Measurements from ENCODE around the gene RAB17. TPM values are rescaled to one million over a fixed set of nuclear protein-coding genes. Genes with fewer than 3 reads are reported as not detected.
"Not testable (repeated sequence)": the region's sequence is repeated elsewhere in the genome, so short reads cannot be mapped to it uniquely, and the experiment has no call there.

RAB17 gene
- total RNA-seq, 1 donor from 2014 or later: 49.9 TPM

DNA sequence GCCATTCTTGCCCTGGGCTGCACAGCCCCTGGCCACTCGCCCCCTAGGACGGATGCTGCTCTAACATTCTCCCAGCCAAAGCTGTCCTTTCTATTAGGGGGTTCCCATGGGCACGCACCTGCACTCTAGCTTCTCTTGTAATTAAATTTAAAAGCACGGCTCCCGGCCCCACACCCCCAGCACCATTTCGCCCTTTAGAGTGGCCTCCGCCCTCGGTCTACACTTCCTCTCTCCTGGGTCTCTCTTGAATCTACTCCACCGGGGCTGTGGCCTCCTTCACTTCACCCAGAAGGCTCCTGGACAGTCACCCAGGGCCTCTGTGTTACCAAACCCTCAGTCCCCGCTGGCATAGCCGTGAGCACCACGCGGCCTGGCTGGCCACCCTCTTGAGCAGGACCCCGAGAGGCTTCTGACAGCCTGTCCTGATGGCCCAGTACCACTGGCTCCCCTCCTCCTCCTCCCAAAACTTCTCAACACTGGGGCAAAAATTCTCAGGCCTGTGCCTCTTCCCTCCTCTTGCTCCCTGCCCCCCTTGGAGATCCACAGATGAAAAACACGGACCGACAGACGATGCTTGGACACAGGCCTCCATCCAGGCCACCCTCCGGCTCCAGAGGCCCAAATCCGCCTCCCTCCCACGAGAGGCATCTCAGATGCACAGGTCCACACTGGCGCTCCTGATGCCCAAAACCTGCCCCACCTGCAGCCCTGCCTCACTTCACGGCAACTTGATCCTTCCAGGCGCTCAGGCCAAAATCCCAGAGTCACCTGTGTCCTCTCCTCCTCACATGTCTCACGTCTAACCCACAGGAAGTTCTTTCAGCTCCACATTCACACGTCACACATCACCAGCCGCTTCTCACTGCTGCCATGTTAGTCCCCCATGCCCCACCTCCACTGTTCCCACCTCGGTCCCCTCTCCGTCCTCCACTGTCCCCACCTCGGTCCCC is 6.9 kb upstream of the RAB17 start:
- Mint-ChIP-seq H3K4me1 (ENCODE audit: low read depth) (peaks cover 25% of the 10 kb centered on the region), H3K27ac (no peak overlapping the region), H3K27me3 (peaks cover 53% of the 10 kb centered on the region), H3K4me3 (ENCODE audit: low read depth) (no peak overlapping the region), H3K9me3 (ENCODE audit: low read depth) (no peaks in the 10 kb centered on the region), H3K36me3 (ENCODE audit: insufficient read depth) (no peaks in the 10 kb centered on the region)
- TF ChIP-seq CTCF (IDR thresholded peaks at IDR 0.05; ENCODE audit: unreplicated experiment): no peak
- DNase-seq (ENCODE audit: low spot score, unreplicated experiment): no peak

GRCh38 chr2:237596520-237597195 is 6.1 kb upstream of the RAB17 start:
- Mint-ChIP-seq H3K27ac (no peak overlapping the region), H3K9me3 (ENCODE audit: low read depth) (no peaks in the 10 kb centered on the region), H3K4me1 (ENCODE audit: low read depth) (peaks cover 19% of the 10 kb centered on the region)

DNA sequence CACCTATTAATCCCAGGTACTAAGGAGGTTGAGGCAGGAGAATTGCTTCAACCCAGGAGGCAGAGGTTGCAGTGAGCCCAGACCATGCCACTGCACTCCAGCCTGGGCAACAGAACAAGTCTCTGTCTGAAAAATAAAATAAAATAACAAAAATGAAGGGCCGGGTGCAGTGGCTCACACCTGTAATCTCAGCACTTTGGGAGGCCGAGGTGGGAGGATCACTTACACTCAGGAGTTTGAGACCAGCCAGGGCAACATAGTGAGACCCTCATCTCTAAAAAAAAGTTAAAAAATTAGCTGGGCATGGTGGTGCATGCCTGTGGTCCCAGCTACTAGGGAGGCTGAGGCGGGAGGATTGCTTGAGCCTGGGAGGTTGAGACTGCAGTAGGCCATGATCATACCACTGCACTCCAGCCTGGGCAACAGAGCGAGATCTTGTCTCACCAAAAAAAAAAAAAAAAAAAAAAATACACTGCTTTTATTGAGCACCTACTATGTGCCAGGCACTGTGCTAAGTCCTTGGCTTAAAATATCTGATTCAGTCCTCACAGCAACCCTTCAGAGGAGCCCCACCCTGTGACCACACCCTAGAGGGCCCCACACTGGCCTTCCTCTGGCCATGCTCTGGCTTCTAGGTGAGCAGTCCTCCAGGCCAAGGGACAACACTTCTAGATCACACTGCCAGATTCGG is 5.4 kb upstream of the RAB17 start:
- peaks cover 44% of the 10 kb centered on the region for H3K27me3 Mint-ChIP-seq
- DNase-seq (ENCODE audit: low spot score, unreplicated experiment); H3K4me3 Mint-ChIP-seq (ENCODE audit: low read depth); H3K9me3 Mint-ChIP-seq (ENCODE audit: low read depth); H3K27ac Mint-ChIP-seq; H3K36me3 Mint-ChIP-seq (ENCODE audit: insufficient read depth): not testable (repeated sequence)
- peaks cover 22% of the 10 kb centered on the region for H3K4me1 Mint-ChIP-seq (ENCODE audit: low read depth)

More at GRCh38 chr2:237596520-237597195, 6.1 kb upstream of the RAB17 start:
- DNase-seq (ENCODE audit: low spot score, unreplicated experiment): no peak
- no peak for TF ChIP-seq CTCF (IDR thresholded peaks at IDR 0.05; ENCODE audit: unreplicated experiment)
- Mint-ChIP-seq H3K4me3 (ENCODE audit: low read depth) (no peak overlapping the region), H3K27me3 (peaks cover 51% of the 10 kb centered on the region), H3K36me3 (ENCODE audit: insufficient read depth) (no peaks in the 10 kb centered on the region)

DNA sequence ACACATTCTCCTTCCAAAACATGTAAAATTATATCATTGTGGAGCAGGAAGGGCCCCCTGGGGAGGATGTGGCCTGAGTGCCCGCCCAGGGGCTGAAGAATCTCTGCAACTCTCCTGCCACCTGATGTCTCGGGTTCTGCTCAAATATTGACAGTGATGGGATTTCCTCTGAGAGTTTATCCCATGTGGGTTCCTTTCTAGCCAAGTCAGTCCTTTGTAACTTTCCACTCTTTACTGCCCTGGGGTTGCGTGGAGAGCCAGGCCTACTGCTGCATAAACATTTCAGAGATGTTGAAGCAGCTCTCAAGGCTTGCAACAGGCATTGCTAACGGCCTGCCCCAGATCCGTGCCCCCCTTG is 4.0 kb upstream of the RAB17 start:
- H3K4me1 Mint-ChIP-seq (ENCODE audit: low read depth): peaks cover 32% of the 10 kb centered on the region
- TF ChIP-seq CTCF (IDR thresholded peaks at IDR 0.05; ENCODE audit: unreplicated experiment): no peak
- no peak for DNase-seq (ENCODE audit: low spot score, unreplicated experiment)
- H3K9me3 Mint-ChIP-seq (ENCODE audit: low read depth): no peaks in the 10 kb centered on the region
- no peak overlapping the region for H3K4me3 Mint-ChIP-seq (ENCODE audit: low read depth)
- H3K27ac Mint-ChIP-seq: no peak overlapping the region
- H3K36me3 Mint-ChIP-seq (ENCODE audit: insufficient read depth): no peaks in the 10 kb centered on the region
- peaks cover 32% of the 10 kb centered on the region for H3K27me3 Mint-ChIP-seq

GRCh38 chr2:237593596-237594320 is 3.2 kb upstream of the RAB17 start:
- DNase-seq (ENCODE audit: low spot score, unreplicated experiment): no peak
- no peak for TF ChIP-seq CTCF (IDR thresholded peaks at IDR 0.05; ENCODE audit: unreplicated experiment)
- H3K4me3 Mint-ChIP-seq (ENCODE audit: low read depth): no peak overlapping the region
- H3K27me3 Mint-ChIP-seq: peaks cover 27% of the 10 kb centered on the region
- no peaks in the 10 kb centered on the region for H3K36me3 Mint-ChIP-seq (ENCODE audit: insufficient read depth)
- H3K9me3 Mint-ChIP-seq (ENCODE audit: low read depth): no peaks in the 10 kb centered on the region
- peaks cover 38% of the 10 kb centered on the region for H3K4me1 Mint-ChIP-seq (ENCODE audit: low read depth)
- H3K27ac Mint-ChIP-seq: no peak overlapping the region
